Suprapubic skin (tissue), 4 donors: ENCODE measurements around the gene C4orf17. TPM values are rescaled to one million over a fixed set of nuclear protein-coding genes. Genes with fewer than 3 reads are reported as not detected.

Source experiments
- DNase-seq, 2 donors: peaks; one replicate each; pipeline ENCODE4 v3.0.0-alpha.2; 2019; ENCODE audit warnings: low spot score in 2 of 2
- H3K27ac ChIP-seq: fragments of 200-600 bp; sonication (generic); one replicate; pipeline ENCODE4 v1.5.1; 2019
- H3K27me3 ChIP-seq: fragments of 200-600 bp; sonication (generic); one replicate; pipeline ENCODE4 v1.5.1; 2019
- H3K36me3 ChIP-seq: fragments of 200-600 bp; sonication (generic); one replicate; pipeline ENCODE4 v1.5.1; 2019
- H3K4me1 ChIP-seq: fragments of 200-600 bp; sonication (generic); one replicate; pipeline ENCODE4 v1.5.1; 2019
- H3K4me3 ChIP-seq: fragments of 200-600 bp; sonication (generic); one replicate; pipeline ENCODE4 v1.5.1; 2019; ENCODE audit warnings: mild to moderate bottlenecking
- H3K9me3 ChIP-seq: fragments of 200-600 bp; sonication (generic); one replicate; pipeline ENCODE4 v1.5.1; 2019
- EP300 ChIP-seq: sonication (generic); formaldehyde crosslinking; IDR thresholded peaks from one replicate; pipeline ENCODE4 v1.6.1; 2017; ENCODE audit warnings: antibody characterized with exemption
- POLR2A ChIP-seq, 2 donors: fragments of 450-650 bp; IDR thresholded peaks; one replicate each; pipeline ENCODE4 v1.6.1; 2017; ENCODE audit warnings: antibody characterized with exemption in 2 of 2, mild to moderate bottlenecking in 2 of 2, moderate library complexity in 2 of 2
- POLR2AphosphoS5 ChIP-seq, 3 donors: sonication (generic); formaldehyde crosslinking; IDR thresholded peaks; one replicate each; pipeline ENCODE4 v1.6.1; 2017; ENCODE audit warnings: antibody characterized with exemption in 3 of 3
- WGBS: methylation state at CpG from one replicate; pipeline ENCODE4 v1.1.5; 2018; 5-methylcytosine and 5-hydroxymethylcytosine counted together
- total RNA-seq, 4 donors: library from RNA; depleted of rRNA; stranded (reverse); fragments of >200 nt; gene quantifications; one replicate each; pipeline ENCODE4 v1.1.0, GENCODE V29; 2016
- TF ChIP-seq, protein P1 (sequence below), 2 donors: fragments of 200-600 bp in 1 of 2; fragments of 450-650 bp in 1 of 2; sonication (generic) in 1 of 2; IDR thresholded peaks; one replicate each; pipeline ENCODE4 v1.5.1; 2016 to 2019; ENCODE audit warnings: antibody characterized with exemption in 2 of 2, mild to moderate bottlenecking in 1 of 2, moderate library complexity in 1 of 2

Gene C4orf17
- total RNA-seq, 4 donors from 2014 or later, result not detected

DNA sequence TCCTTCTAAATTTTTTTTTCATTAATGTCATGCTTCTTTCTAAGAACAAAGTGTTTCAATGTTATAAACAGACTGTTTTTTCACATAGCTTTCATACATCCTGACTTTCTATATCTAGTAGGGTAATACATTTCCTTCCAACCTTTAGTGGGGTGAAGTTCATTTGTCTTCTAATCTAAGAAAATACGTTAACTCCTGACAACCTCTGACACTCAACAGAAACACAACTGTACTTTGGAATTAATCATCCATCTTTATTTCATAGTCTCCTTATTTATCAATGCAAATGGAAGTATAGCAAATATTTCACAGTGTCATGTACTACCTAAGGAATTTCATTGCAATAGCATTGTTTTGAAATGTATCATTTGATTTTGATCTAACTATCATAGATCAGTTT is 61.1 kb downstream of the C4orf17 start:
- TF ChIP-seq, protein P1, sequence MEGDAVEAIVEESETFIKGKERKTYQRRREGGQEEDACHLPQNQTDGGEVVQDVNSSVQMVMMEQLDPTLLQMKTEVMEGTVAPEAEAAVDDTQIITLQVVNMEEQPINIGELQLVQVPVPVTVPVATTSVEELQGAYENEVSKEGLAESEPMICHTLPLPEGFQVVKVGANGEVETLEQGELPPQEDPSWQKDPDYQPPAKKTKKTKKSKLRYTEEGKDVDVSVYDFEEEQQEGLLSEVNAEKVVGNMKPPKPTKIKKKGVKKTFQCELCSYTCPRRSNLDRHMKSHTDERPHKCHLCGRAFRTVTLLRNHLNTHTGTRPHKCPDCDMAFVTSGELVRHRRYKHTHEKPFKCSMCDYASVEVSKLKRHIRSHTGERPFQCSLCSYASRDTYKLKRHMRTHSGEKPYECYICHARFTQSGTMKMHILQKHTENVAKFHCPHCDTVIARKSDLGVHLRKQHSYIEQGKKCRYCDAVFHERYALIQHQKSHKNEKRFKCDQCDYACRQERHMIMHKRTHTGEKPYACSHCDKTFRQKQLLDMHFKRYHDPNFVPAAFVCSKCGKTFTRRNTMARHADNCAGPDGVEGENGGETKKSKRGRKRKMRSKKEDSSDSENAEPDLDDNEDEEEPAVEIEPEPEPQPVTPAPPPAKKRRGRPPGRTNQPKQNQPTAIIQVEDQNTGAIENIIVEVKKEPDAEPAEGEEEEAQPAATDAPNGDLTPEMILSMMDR (IDR thresholded peaks at IDR 0.05), result no peak
- TF ChIP-seq POLR2AphosphoS5 (IDR thresholded peaks at IDR 0.05) (no peak), EP300 (no peak), POLR2A (IDR thresholded peaks at IDR 0.05) (no peak)
- H3K27ac ChIP-seq, result no peak overlapping the region
- no peak overlapping the region for H3K4me3 ChIP-seq
- no peaks in the 10 kb centered on the region for H3K9me3 ChIP-seq
- DNase-seq, result no peak
- H3K27me3 ChIP-seq, result peaks cover 11% of the 10 kb centered on the region
- WGBS, result 50% methylated on average over 1 of the region's 1 CpG
- no peaks in the 10 kb centered on the region for H3K4me1 ChIP-seq
- no peaks in the 10 kb centered on the region for H3K36me3 ChIP-seq

DNA sequence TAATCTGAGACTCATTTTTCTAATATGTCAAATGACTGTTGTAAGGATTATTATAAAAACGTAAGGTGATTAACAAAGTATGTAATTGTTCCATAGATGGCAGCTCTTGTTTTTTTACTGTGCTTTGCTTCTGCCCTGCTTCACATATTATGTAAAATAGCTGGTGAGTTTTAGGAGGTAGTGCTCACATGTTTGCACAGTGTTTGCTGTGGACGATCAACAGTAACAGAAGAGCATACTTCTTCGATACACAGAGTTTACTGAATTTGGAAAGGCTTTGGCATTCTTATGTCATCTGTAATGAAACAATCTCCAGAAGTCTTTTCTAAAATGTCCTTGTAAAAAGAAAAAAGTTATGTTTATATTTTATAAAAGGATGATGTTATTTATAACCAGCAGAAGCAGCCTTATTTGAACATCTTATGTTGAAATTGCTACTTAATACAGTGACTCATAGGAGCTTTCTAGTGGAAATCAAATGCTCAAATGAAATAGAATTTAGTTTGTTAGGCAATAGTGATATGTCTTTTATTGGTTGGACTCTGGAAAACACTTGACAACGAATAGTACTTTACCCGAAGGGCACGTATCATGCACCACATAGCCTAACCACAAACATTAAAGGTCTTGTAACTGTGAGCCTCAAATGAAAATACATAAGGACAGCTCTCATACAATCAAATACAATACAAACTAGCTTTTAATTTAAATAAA is 61.9 kb downstream of the C4orf17 start:
- H3K27me3 ChIP-seq, result peaks cover 6% of the 10 kb centered on the region
- no peaks in the 10 kb centered on the region for H3K36me3 ChIP-seq
- H3K27ac ChIP-seq, result no peak overlapping the region
- TF ChIP-seq POLR2AphosphoS5 (IDR thresholded peaks at IDR 0.05) (no peak), EP300 (no peak), POLR2A (IDR thresholded peaks at IDR 0.05) (no peak)
- TF ChIP-seq, protein P1 (IDR thresholded peaks at IDR 0.05), result no peak
- no peaks in the 10 kb centered on the region for H3K9me3 ChIP-seq
- 79% methylated on average over 6 of the region's 6 CpGs for WGBS
- no peak for DNase-seq
- H3K4me1 ChIP-seq, result no peaks in the 10 kb centered on the region
- H3K4me3 ChIP-seq, result no peak overlapping the region

DNA sequence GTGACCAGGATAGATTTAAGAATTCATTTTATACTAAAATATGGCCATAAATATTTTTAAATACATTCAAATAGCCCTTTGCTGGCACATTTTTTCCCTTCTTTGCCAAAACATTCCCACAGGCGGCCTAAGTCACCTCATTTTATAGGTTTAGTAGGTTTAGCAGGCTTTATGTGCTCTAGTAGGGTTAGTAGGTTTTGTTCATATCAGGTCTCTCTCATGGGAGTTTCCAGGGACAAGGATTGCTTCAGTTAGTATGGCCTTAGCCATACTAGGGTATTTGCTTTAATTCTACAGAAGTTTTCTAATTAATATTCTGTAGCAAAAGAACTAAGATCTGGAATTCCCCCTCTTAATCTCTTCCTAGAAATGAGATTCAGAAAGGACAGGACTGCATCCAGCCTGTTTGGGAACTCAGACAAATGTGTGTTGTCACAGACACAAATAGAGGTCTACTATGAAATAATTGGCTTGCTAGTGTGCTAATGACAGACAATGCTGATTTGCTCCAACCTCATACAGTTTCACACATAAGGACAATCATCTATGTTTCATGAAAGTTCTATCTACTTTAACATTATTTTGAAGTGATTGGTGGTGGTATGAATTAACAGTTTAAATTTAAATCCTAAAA is 63.0 kb downstream of the C4orf17 start:
- WGBS, result 80% methylated on average over 1 of the region's 1 CpG
- Histone ChIP-seq H3K36me3 (no peaks in the 10 kb centered on the region), H3K27me3 (peaks cover 6% of the 10 kb centered on the region), H3K9me3 (no peaks in the 10 kb centered on the region), H3K4me3 (no peak overlapping the region), H3K4me1 (no peaks in the 10 kb centered on the region), H3K27ac (no peak overlapping the region)
- TF ChIP-seq POLR2AphosphoS5 (IDR thresholded peaks at IDR 0.05), result no peak
- TF ChIP-seq, protein P1 (IDR thresholded peaks at IDR 0.05), result no peak
- no peak for DNase-seq

DNA sequence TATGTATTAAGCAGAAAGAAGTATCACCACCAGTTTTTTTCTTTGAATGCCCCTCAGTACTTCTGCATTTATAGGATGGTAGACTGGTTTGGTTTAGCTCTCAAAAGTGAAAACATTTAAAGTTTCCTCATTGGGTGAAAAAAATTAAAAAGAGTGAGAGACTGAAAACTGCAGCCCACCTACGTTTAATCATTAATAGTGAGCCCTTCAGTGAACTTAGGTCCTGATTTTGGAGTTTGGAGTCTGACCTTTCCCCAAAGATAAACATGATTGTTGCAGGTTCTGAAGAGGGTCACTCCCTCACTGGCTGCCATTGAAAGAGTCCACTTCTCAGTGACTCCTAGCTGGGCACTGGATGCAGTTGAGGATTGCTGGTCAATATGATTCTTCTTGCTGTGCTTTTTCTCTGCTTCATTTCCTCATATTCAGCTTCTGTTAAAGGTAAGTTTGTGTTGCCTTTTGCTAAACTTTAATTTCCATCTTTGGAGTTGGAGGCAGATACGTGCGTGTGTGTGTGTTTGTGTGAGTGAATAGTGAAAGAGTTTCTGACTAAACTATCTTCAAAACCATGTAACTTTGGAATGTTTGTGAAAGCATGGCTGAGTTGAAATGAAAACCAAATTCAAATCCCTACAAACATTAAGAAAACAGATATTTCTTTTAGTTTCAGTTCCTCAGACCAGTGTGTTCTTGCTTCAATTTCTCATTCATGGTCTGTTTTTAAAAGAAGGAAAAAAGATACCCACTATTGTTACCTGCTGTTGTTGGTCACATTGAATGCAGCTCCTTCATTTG is 63.9 kb downstream of the C4orf17 start, which contains the start of gene MTTP:
TSS of gene MTTP (plus strand) at position 295 of the 795 bp plus-strand sequence. CDS start at position 381, 86 bp downstream.
- TF ChIP-seq, protein P1 (IDR thresholded peaks at IDR 0.05), result no peak
- TF ChIP-seq POLR2A (IDR thresholded peaks at IDR 0.05) (no peak), EP300 (no peak), POLR2AphosphoS5 (IDR thresholded peaks at IDR 0.05) (no peak)
- Histone ChIP-seq H3K4me1 (no peaks in the 10 kb centered on the region), H3K36me3 (no peaks in the 10 kb centered on the region), H3K27ac (no peak within 1 kb of the TSS), H3K4me3 (no peak within 1 kb of the TSS), H3K27me3 (peaks cover 8% of the 10 kb centered on the region), H3K9me3 (no peaks in the 10 kb centered on the region)
- 85% methylated on average over 3 of the region's 3 CpGs for WGBS
- DNase-seq, result no peak

DNA sequence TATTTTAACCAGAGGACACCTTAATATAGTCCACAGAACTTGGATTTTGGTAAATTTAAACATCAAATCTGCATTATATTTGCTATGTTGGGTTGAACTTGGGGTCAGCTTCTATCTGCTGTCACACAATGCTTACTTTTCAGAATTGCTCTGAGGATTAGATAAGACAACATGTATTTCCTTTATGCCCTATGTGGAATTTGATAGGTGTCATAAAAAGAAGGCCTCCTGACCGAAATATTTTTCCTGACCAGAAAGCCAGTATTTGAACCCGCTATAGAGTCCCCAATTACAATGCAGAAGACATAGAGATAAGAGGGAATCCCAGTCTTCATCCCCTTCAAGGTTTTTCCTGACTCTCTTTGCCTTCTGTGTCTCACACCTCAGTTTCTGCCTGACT is 67.9 kb downstream of the C4orf17 start:
- peaks cover 2% of the 10 kb centered on the region for H3K27me3 ChIP-seq
- no peaks in the 10 kb centered on the region for H3K36me3 ChIP-seq
- TF ChIP-seq EP300 (no peak), POLR2AphosphoS5 (IDR thresholded peaks at IDR 0.05) (no peak)
- TF ChIP-seq, protein P1 (IDR thresholded peaks at IDR 0.05), result no peak
- H3K9me3 ChIP-seq, result no peaks in the 10 kb centered on the region
- no peak overlapping the region for H3K27ac ChIP-seq
- no peak for DNase-seq
- H3K4me3 ChIP-seq, result no peak overlapping the region
- 87% methylated on average over 2 of the region's 2 CpGs for WGBS
- H3K4me1 ChIP-seq, result no peaks in the 10 kb centered on the region
